Retinal pigment epithelial cell (primary cell): ENCODE data around the gene CDS2.

Experiments used
- DNase-seq: peaks from one replicate; pipeline ENCODE4 v3.0.0-alpha.2; 2010; ENCODE audit warnings: low read depth
- H3K4me3 ChIP-seq: 2 replicates; pipeline ENCODE4 v1.5.1; 2011; ENCODE audit warnings: mild to moderate bottlenecking, low read length, control low read depth, moderate library complexity
- CTCF ChIP-seq: conservative IDR thresholded peaks from 2 replicates; pipeline ENCODE4 v1.5.1; 2011; ENCODE audit warnings: low read depth, low read length, control low read depth, inconsistent platforms

CDS2 gene

GRCh38 chr20:5180933-5181332 is 54.1 kb downstream of the CDS2 start:
- DNase-seq = no peak
- no peak overlapping the region for H3K4me3 ChIP-seq
- TF ChIP-seq CTCF = no peak

GRCh38 chr20:5181492-5181891 is 54.7 kb downstream of the CDS2 start:
- TF ChIP-seq CTCF = no peak
- no peak overlapping the region for H3K4me3 ChIP-seq
- DNase-seq = no peak

- no peak for DNase-seq
- no peak overlapping the region for H3K4me3 ChIP-seq
- TF ChIP-seq CTCF = no peak
These were observed 55.1 kb downstream of the CDS2 start for GRCh38 chr20:5181958-5182357.

GRCh38 chr20:5182615-5183254 is 55.9 kb downstream of the CDS2 start:
- DNase-seq = no peak
- TF ChIP-seq CTCF = no peak
- H3K4me3 ChIP-seq = no peak overlapping the region

- no peak overlapping the region for H3K4me3 ChIP-seq
- no peak for DNase-seq
- TF ChIP-seq CTCF = no peak
These were observed 57.1 kb downstream of the CDS2 start for GRCh38 chr20:5183731-5184474.

GRCh38 chr20:5184684-5185083 is 57.9 kb downstream of the CDS2 start:
- no peak overlapping the region for H3K4me3 ChIP-seq
- no peak for TF ChIP-seq CTCF
- no peak for DNase-seq

- no peak overlapping the region for H3K4me3 ChIP-seq
- DNase-seq = no peak
- no peak for TF ChIP-seq CTCF
These were observed 60.3 kb downstream of the CDS2 start for GRCh38 chr20:5187122-5187521.
